Measurements from ENCODE around the gene ARSA. TPM values are rescaled to one million over a fixed set of nuclear protein-coding genes. Genes with fewer than 3 reads are reported as not detected.
A peak's percentile ranks its signal among the peaks of the same experiment; 100 is the strongest.

The ARSA gene
- total and polyA plus RNA-seq, 11 donors = 16.7 to 40.5 (median 26.1) TPM

DNA sequence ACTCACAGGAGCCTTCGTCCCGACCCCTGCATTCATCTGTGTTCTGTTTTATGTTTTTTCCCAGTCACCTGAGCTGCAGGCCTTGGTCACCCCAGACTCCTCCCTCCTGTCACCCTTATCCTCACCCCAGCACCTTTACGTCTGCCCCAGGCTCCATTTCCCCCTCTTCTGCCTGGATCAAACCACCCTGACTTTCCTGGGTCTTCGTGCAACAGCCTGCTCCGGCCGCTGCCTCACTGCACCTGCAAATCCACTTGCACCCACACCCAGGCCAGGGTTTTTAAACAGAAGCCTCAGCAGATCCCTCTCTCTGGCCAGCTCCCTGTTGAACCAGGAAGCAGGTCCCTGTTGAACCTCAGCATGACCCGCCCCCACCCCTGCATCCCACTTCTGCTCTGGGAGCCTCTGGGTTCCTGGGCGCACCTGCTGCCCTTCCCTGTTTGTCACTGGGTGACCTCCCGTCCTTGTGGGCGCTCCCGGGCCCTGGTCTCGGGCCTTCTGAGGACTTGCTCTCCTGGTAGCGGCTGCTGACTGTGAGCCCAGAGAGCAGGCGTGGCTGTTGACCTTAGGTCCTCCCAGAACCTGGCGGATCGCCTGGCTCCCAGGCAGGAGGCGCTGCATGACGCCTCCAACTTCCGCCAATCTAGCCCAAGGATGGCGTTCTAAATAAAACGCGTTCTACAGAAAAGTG lies 14.5 kb downstream of the ARSA start:
- peaks cover 0 to 6% (median 0%) of the 10 kb centered on the region in 12 donors for H3K4me1 ChIP-seq
- H3K9me3 ChIP-seq = no peaks in the 10 kb centered on the region
- DNase-seq (peak in 3 of 5 donors; percentile 48 to 67 (median 62)), ATAC-seq (peak; percentile 77 to 93 (median 87))
- peak overlapping the region in 5 of 12 donors; percentile 32 to 66 (median 51) for H3K27ac ChIP-seq
- TF ChIP-seq, protein P1, sequence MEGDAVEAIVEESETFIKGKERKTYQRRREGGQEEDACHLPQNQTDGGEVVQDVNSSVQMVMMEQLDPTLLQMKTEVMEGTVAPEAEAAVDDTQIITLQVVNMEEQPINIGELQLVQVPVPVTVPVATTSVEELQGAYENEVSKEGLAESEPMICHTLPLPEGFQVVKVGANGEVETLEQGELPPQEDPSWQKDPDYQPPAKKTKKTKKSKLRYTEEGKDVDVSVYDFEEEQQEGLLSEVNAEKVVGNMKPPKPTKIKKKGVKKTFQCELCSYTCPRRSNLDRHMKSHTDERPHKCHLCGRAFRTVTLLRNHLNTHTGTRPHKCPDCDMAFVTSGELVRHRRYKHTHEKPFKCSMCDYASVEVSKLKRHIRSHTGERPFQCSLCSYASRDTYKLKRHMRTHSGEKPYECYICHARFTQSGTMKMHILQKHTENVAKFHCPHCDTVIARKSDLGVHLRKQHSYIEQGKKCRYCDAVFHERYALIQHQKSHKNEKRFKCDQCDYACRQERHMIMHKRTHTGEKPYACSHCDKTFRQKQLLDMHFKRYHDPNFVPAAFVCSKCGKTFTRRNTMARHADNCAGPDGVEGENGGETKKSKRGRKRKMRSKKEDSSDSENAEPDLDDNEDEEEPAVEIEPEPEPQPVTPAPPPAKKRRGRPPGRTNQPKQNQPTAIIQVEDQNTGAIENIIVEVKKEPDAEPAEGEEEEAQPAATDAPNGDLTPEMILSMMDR (IDR thresholded peaks at IDR 0.05) = peak in 2 of 12 donors; percentile 30 to 38
- TF ChIP-seq POLR2A (IDR thresholded peaks at IDR 0.05) = no peak
- 58 to 75% (median 66%) methylated on average over 18 to 22 of the region's 22 CpGs for WGBS, 4 donors
- no peaks in the 10 kb centered on the region for H3K36me3 ChIP-seq
- intact Hi-C loops (cut with DNase I) = loop anchor here in 2 of 10 donors (5.0 to 10.0 kb wide), 4 partner anchors 66 to 369 kb away; partner anchors contain the start of genes KLHDC7B (in 2 of the 2) and TUBGCP6 (in 1 of the 2)
- no peak overlapping the region for H3K4me3 ChIP-seq
- H3K27me3 ChIP-seq = peaks cover 0 to 4% (median 0%) of the 10 kb centered on the region in 9 donors

DNA sequence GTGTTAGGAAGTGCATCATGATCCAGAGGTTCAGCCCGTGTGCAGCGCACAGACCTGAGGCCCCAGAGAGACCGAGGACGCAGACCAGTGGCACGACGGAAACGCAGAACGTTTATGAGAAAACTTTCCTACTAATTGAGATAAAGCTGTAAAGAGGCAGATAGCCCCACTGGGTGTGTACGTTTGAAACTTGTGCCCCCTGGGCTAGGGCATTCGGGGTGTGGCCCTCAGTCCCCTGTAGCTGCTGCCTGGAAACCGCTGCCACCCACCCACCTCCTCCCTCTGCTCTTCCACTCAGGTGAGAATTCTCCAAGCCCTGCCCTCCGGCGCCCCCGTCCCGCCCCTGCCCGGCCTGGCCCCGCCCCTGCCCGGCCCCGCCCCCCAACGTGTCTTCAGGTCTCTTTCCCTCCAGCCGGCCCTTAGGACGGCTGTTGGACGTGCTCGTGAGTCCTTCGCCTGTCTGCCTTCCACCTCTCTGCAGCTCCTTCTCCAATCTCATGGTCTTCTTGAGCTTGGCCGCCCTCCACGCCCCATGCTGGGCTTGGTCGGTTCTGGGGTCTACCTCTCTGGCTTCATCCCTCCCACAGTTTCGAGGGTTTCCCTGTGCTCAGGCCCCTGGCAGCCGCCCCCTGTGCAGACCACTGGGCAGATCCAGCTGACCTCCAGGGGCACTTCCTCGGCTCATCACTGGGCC lies 15.3 kb downstream of the ARSA start:
- TF ChIP-seq, protein P1 (IDR thresholded peaks at IDR 0.05) = no peak
- TF ChIP-seq POLR2A (IDR thresholded peaks at IDR 0.05) = no peak
- intact Hi-C loops (cut with DNase I) = loop anchor here in 2 of 10 donors (5.0 to 10.0 kb wide), 4 partner anchors 65 to 368 kb away; partner anchors contain the start of genes KLHDC7B (in 2 of the 2) and TUBGCP6 (in 1 of the 2)
- Histone ChIP-seq H3K27me3 (peaks cover 0 to 4% (median 0%) of the 10 kb centered on the region in 9 donors), H3K27ac (no peak overlapping the region), H3K36me3 (no peaks in the 10 kb centered on the region), H3K9me3 (no peaks in the 10 kb centered on the region), H3K4me1 (peaks cover 0 to 6% (median 0%) of the 10 kb centered on the region in 12 donors), H3K4me3 (no peak overlapping the region)
- ATAC-seq (peak in 1 of 4 donors; percentile 22), DNase-seq (no peak)
- WGBS, 4 donors = 39 to 54% (median 44%) methylated on average over 23 to 31 of the region's 31 CpGs

DNA sequence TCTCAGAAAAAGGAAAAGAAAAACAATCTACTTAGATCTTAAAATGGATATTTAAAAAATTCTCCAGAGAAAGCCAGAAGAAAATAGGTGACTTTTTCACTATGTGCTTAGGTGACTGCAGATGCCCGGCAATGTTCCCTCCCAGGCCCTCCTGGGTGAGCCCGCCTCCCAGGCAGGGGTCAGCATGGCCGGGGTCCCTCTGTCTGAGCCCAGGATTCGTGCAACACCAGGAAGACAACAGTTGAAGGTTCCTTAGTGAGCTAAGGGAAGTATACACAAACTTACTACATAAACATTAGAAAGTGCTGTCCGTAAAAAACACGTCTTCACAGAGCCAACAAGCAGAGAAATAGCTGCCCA lies 15.8 kb downstream of the ARSA start:
- Histone ChIP-seq H3K4me3 (no peak overlapping the region), H3K9me3 (no peaks in the 10 kb centered on the region), H3K36me3 (no peaks in the 10 kb centered on the region), H3K27me3 (peaks cover 0 to 7% (median 0%) of the 10 kb centered on the region in 9 donors), H3K4me1 (peaks cover 0 to 6% (median 0%) of the 10 kb centered on the region in 12 donors), H3K27ac (no peak overlapping the region)
- 67 to 73% (median 71%) methylated on average over 6 of the region's 6 CpGs for WGBS, 4 donors
- TF ChIP-seq, protein P1 (IDR thresholded peaks at IDR 0.05) = no peak
- no peak for TF ChIP-seq POLR2A (IDR thresholded peaks at IDR 0.05)
- DNase-seq (no peak), ATAC-seq (no peak)
- intact Hi-C loops (cut with DNase I) = loop anchor here in 2 of 10 donors (5.0 to 10.0 kb wide), 4 partner anchors 65 to 367 kb away; partner anchors contain the start of genes KLHDC7B (in 2 of the 2) and TUBGCP6 (in 1 of the 2)

All from heart left ventricle (tissue), 16 donors.